K562 treated with DMSO at 1 percent for 24 hours (cell line): ENCODE results near the gene BUD13. TPM values are rescaled to one million over a fixed set of nuclear protein-coding genes. Genes with fewer than 3 reads are reported as not detected.

Source experiments
- total RNA-seq: library from RNA; unstranded; fragments of 300-600 nt; gene quantifications from 2 replicates; pipeline ENCODE4 v1.2.3, GENCODE V29; 2022; ENCODE audit warnings: low read depth; ENCODE audit not compliant: insufficient read depth

The BUD13 gene
- 14.5 and 15.7 TPM in 2 replicates for total RNA-seq

DNA sequence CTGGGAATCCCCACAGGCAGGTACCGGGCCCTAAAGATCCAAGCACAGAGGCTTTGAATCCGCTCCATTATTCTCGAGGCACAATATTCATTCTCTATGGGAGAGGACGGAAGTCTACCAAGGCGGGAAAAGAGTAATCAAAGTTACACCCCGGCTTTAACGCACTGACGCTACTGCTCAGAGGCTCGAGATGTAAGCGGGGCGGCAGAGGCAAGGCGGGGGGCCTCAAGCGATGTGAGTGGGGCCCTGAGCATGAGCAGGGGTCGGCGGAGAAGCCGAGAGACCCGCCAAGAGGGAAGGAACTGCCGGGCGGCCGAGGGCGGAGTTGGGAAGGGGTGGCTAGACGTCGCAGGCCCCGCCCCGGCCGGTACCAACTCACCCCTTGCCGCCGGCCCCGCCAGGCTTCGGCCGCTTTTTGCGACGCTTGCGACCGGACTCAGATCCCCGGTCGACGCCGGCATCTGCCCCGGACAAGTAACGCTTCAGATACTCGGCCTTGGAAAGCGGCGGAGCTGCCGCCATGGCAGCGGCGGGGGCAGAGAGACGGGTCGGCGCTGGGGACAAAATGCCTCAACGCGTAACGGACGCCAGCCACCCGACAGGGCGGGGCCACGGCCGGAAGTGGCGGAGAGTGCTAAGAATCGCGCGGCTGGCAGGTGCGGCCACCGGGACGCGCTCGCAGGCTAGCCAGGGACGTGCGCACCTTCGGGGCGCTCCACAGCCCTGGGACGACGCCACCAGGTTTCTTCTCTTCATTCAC lies at the start of gene BUD13:
TSS of gene BUD13 (minus strand) at position 545 of the 760 bp plus-strand sequence. CDS start at position 522, 23 bp downstream.

DNA sequence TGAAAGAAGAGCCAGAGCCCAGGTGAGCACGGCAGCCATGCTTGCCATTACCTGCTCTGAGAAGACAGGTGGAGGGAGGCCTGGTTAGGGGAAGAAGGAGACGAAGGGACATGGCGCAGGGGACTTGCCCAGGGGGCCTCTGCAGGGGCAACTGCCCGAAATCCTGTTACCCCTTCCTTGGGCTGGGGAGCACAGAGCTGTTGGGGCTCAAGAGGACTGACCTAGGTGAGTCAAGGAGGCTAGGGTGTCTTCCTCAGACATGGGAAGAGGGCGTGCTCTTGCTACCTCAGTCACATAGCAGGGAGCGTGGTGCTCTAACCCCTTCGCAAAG lies 19.0 kb upstream of the BUD13 start, which contains the start of gene APOA5:
TSS of gene APOA5 (minus strand) at position 67 of the 331 bp plus-strand sequence. CDS start at position 48, 19 bp downstream.

GRCh38 chr11:116787786-116788486 lies 15.1 kb upstream of the BUD13 start, which contains the start of gene ZPR1:
TSS of gene ZPR1 (minus strand) at chr11:116788023. CDS start at chr11:116787990, 33 bp downstream.

Other genes starting within 250 kb of the BUD13 start
- gene ZPR1, start 15.0 kb upstream of the BUD13 start, total RNA-seq: 28.1 and 31.6 TPM in 2 replicates
- not detected in 2 replicates for gene APOA5, start 18.9 kb upstream of the BUD13 start, total RNA-seq
- gene APOA4, start 50.3 kb upstream of the BUD13 start, total RNA-seq: not detected in 2 replicates
- not detected in 2 replicates for gene APOC3, start 56.9 kb upstream of the BUD13 start, total RNA-seq
- not detected in 2 replicates for gene APOA1, start 64.6 kb upstream of the BUD13 start, total RNA-seq